NCI-H1417 (cell line): ENCODE results near the gene CADM1.
A peak's percentile ranks its signal among the peaks of the same experiment; 100 is the strongest.

Source experiments
- DNase-seq, 3 experiments: peaks; one replicate each; lab custom pipeline; 2025; lab: John Stamatoyannopoulos, UW

Gene CADM1

GRCh38 chr11:115153731-115154354 lies 350.4 kb downstream of the CADM1 start:
- no peak for DNase-seq

GRCh38 chr11:115153135-115153534 lies 351.1 kb downstream of the CADM1 start:
- no peak for DNase-seq

- DNase-seq, result no peak
Observed at GRCh38 chr11:115151010-115151409, 353.2 kb downstream of the CADM1 start.

DNA sequence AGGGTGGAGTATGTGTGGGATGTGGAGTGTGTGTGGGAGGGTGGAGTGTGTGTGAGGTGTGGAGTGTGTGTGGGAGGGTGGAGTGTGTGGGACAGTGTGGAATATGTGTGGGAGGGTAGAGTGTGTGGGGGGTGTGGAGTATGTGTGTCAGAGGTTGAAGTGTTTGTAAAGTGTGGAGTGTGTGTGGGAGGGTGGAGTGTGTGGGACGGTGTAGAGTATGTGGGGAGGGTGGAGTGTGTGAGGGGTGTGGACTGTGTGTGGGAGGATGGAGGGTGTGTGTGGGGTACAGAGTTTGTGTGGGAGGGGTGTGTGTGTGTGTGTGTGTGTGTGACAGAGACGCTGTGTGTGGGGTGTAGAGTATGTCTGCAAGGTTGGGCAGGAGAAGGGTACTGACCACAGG lies 355.5 kb downstream of the CADM1 start:
- DNase-seq, result no peak

GRCh38 chr11:115148101-115148500 lies 356.1 kb downstream of the CADM1 start:
- no peak for DNase-seq

GRCh38 chr11:115147243-115147807 lies 356.9 kb downstream of the CADM1 start:
- no peak for DNase-seq

- no peak for DNase-seq
Observed at GRCh38 chr11:115146425-115146824, 357.8 kb downstream of the CADM1 start.

- DNase-seq, result peak; percentile 31 to 85 (median 74)
Observed at GRCh38 chr11:115145324-115145723, 358.9 kb downstream of the CADM1 start.

DNA sequence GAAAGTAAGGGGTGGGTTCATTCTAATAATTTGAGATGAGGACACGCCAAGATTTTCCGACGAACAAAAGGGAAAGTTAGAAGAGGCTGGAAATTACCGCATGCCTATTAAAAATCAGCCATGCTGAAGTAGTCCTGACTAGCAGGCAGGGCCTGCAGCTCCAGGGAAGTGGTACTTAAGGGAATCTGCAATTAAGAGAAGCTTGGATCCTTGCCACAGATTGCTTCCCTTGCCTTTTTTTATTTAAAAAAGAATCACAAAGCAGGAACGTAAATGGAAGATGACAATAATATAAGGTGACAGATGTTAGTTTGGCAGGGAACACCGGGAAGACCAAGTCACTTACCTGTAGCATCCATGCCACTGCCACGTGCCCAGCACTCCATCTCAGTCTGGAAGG lies 359.3 kb downstream of the CADM1 start:
- peak; percentile 54 to 85 (median 85) for DNase-seq

GRCh38 chr11:115144014-115144413 lies 360.2 kb downstream of the CADM1 start:
- no peak for DNase-seq

GRCh38 chr11:115141231-115142114 lies 362.7 kb downstream of the CADM1 start:
- no peak for DNase-seq

- DNase-seq, result no peak
Observed at GRCh38 chr11:115135936-115136335, 368.3 kb downstream of the CADM1 start.

DNA sequence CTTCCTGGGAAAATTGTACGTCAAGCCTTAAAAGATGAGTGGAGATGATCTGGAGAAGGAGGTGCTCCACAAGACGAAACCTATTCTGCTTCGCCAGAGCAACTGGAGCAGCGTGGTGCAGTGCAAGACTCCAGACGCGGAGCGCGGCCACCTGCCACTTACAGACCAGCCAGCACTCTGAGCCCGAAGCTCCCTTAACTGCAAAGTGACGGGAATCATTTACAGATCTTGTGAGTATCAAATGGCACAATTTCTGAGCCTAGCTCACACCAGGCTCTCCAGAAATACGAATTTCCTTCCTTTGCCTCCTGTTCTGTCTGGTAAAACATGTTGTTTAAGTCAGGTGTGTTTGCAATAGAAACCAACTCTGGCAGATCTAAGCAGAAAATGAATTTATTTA lies 369.3 kb downstream of the CADM1 start:
- DNase-seq, result peak in 2 of 3 experiments; percentile 13 to 86

GRCh38 chr11:115133475-115134209 lies 370.6 kb downstream of the CADM1 start:
- no peak for DNase-seq

DNA sequence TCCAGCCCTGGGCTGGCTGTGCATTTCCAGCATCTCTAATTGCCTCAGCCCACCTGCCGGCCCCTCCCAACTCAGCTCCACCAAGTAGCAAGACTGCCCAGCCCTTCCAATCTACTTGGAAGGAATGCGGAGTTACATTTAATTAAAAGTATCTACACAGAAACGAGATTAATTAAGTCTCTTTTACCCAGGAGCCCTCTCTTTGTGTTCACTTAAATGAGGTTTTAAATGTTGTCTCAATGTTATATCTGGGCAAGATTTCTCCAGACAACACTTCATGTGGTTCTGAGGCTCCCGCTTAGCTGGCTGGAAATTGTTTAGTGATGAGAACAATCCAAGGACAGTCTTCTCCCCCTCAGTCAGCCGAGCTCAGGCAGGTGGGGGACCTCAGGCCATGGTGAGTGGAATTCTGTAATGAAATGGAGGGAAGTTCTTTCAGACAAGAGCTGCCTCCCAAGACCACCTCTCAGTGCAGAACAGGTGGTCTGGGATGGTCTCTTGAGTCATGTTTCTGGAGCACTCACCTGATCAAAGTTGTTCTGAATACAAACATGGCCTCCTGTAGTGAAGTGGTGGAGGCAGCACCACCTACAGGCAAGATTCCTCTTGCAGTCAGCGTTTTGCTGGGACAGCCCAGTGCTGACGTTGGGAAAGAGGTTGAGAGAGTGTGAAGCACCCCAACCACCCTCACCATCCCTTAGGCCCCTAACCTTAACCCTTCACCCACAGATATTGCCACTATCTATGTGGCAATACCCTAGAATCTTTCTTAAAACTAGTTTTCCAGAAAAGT lies 371.6 kb downstream of the CADM1 start:
- no peak for DNase-seq

DNA sequence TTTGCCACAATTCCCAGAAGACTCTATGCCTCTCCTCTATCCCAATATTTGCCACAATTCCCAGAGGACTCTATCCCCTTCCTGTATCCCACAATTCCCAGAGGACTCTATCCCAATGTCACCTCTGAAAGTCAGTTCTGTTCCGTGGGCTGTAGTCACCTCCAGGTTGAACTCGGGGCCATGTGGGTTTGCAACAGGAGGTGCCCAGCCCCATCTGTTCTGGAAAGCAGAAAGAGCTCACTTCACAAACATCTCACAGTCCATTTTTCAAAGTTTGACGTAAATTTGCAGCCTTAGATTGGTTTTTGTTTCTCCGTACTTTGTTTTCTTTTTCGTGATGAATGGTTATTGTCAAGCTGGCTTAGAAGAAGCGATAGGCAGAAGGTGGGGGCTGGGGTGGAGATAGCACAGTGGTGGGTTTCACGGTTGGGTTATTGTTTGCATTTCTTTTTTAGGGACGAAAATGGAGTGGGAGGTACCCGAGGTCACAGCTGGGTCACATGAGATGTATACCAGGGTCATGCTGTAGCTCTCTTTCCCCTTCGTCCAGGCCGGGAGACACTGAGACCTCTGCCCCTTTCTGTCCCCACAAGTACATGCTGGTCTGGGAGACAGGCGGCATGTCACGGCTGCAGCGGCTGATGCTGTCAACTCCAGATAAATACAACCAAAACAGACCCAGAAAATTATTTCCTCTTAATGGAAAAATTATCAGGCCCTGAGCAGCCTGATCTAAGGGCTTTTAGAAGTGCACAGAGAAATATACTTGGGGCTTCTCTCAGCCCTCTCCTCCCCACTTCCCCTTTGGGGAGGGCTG lies 374.5 kb downstream of the CADM1 start:
- DNase-seq, result no peak

GRCh38 chr11:115128226-115128625 lies 376.0 kb downstream of the CADM1 start:
- DNase-seq, result no peak

DNA sequence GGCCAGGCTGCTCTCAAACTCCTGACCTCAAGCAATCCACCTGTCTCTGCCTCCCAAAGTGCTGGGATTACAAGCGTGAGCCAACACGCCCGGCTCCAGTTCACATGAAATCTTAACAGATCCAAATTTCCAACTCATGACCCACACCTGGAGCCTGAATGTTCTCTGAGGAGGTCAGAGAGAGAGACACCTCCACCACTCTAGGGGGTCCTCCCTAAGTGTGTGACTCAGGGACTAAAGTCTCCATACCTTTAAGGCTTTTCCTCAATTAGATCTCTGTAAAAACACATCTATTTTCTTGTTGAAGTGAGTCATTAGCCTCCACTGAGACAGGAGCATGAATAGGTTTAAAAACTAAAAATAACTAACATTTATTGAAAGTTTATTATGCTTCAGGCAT lies 376.4 kb downstream of the CADM1 start:
- no peak for DNase-seq

DNA sequence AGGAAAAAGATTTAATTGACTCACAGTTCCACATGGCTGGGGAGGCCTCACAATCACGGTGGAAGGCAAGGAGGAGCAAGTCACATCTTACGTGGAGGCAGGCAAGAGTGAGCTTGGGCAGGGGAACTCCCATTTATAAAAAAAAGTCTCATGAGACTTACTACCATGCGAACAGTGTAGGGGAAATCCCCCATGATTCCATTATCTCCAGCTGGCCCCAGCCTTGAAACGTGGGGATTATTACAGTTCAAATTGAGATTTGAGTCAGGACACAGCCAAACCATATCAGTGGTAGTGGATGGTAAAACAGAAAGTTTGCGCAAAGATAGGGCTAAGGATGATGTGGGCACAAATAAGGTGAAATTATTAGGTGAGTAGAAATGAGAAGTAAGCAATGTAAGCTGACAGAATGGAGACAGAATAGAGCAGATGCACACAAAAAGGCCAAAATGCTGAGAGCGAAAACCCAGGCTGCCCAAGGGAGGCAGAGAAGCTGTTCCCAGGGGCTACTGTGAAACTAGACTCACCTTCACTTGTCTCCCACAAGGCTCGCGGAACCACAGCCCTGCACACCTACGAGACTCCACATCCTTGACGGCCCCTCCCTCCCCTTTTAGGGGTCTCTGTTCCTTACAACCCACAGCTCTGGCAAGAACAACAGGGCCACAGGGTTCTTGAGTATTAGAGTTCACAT lies 377.6 kb downstream of the CADM1 start:
- DNase-seq, result no peak

- no peak for DNase-seq
Observed at GRCh38 chr11:115126092-115126491, 378.1 kb downstream of the CADM1 start.
